ENCODE results near the gene TAF12. TPM values are rescaled to one million over a fixed set of nuclear protein-coding genes. Genes with fewer than 3 reads are reported as not detected.

Gene TAF12
- total RNA-seq, 1 experiment from 2014 or later: 18.6 TPM

GRCh38 chr1:28671254-28671780 lies 28.4 kb upstream of the TAF12 start:
- DNase-seq (ENCODE audit: low spot score): no peak
- ATAC-seq: no peak
- H3K4me3 Mint-ChIP-seq: no peak overlapping the region; the same call in 1 of the 2 replicates
- ChIA-PET POLR2A (no interaction called here), CTCF (interaction anchor here (0.6 to 1.8 kb wide), 3 partner anchors 83 to 206 kb away, joined by 3 to 4 read pairs (median 4); no protein-coding TSS in a partner anchor)
- H3K9me3 Mint-ChIP-seq: no peaks in the 10 kb centered on the region
- H3K36me3 Mint-ChIP-seq: peaks cover 6% of the 10 kb centered on the region
- H3K27ac Mint-ChIP-seq: no peak overlapping the region
- no peaks in the 10 kb centered on the region; the same call in 1 of the 2 replicates for H3K27me3 Mint-ChIP-seq (ENCODE audit: low read depth)
- peaks cover 23% of the 10 kb centered on the region for H3K4me1 Mint-ChIP-seq
- TF ChIP-seq AFF4 (CRISPR knock-in tag; IDR thresholded peaks at IDR 0.05; ENCODE audit: borderline replicate concordance) (no peak), SP1 (CRISPR knock-in tag; conservative IDR thresholded peaks at IDR 0.05) (no peak), E2F4 (CRISPR knock-in tag; IDR thresholded peaks at IDR 0.05; ENCODE audit: borderline replicate concordance, low read depth) (no peak), KAT7 (CRISPR knock-in tag; IDR thresholded peaks at IDR 0.05; ENCODE audit: borderline replicate concordance) (no peak), HMGA2 (CRISPR knock-in tag; IDR thresholded peaks at IDR 0.05) (no peak), FOXJ3 (CRISPR knock-in tag; IDR thresholded peaks at IDR 0.05; ENCODE audit: borderline replicate concordance) (no peak), JAZF1 (CRISPR knock-in tag; IDR thresholded peaks at IDR 0.05) (no peak), TCF7 (CRISPR knock-in tag; IDR thresholded peaks at IDR 0.05; ENCODE audit: low read depth) (no peak), TEAD1 (CRISPR knock-in tag; IDR thresholded peaks at IDR 0.05) (no peak), ZNF121 (CRISPR knock-in tag; IDR thresholded peaks at IDR 0.05) (no peak), MXD4 (CRISPR knock-in tag; IDR thresholded peaks at IDR 0.05; ENCODE audit: borderline replicate concordance) (no peak), MAX (CRISPR knock-in tag; IDR thresholded peaks at IDR 0.05) (no peak), ZNF396 (CRISPR knock-in tag; IDR thresholded peaks at IDR 0.05; ENCODE audit: borderline replicate concordance) (no peak), FOXK1 (CRISPR knock-in tag; IDR thresholded peaks at IDR 0.05) (no peak)
- TF ChIP-seq, protein P1, sequence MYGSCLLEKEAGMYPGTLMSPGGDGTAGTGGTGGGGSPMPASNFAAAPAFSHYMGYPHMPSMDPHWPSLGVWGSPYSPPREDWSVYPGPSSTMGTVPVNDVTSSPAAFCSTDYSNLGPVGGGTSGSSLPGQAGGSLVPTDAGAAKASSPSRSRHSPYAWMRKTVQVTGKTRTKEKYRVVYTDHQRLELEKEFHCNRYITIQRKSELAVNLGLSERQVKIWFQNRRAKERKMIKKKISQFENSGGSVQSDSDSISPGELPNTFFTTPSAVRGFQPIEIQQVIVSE (CRISPR knock-in tag; IDR thresholded peaks at IDR 0.05; ENCODE audit: borderline replicate concordance): no peak
- TF ChIP-seq, protein P2, sequence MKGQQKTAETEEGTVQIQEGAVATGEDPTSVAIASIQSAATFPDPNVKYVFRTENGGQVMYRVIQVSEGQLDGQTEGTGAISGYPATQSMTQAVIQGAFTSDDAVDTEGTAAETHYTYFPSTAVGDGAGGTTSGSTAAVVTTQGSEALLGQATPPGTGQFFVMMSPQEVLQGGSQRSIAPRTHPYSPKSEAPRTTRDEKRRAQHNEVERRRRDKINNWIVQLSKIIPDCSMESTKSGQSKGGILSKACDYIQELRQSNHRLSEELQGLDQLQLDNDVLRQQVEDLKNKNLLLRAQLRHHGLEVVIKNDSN (CRISPR knock-in tag; IDR thresholded peaks at IDR 0.05): no peak
- TF ChIP-seq, protein P3, sequence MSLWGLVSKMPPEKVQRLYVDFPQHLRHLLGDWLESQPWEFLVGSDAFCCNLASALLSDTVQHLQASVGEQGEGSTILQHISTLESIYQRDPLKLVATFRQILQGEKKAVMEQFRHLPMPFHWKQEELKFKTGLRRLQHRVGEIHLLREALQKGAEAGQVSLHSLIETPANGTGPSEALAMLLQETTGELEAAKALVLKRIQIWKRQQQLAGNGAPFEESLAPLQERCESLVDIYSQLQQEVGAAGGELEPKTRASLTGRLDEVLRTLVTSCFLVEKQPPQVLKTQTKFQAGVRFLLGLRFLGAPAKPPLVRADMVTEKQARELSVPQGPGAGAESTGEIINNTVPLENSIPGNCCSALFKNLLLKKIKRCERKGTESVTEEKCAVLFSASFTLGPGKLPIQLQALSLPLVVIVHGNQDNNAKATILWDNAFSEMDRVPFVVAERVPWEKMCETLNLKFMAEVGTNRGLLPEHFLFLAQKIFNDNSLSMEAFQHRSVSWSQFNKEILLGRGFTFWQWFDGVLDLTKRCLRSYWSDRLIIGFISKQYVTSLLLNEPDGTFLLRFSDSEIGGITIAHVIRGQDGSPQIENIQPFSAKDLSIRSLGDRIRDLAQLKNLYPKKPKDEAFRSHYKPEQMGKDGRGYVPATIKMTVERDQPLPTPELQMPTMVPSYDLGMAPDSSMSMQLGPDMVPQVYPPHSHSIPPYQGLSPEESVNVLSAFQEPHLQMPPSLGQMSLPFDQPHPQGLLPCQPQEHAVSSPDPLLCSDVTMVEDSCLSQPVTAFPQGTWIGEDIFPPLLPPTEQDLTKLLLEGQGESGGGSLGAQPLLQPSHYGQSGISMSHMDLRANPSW (CRISPR knock-in tag; conservative IDR thresholded peaks at IDR 0.05; ENCODE audit: low read depth): no peak
- TF ChIP-seq, protein P4, sequence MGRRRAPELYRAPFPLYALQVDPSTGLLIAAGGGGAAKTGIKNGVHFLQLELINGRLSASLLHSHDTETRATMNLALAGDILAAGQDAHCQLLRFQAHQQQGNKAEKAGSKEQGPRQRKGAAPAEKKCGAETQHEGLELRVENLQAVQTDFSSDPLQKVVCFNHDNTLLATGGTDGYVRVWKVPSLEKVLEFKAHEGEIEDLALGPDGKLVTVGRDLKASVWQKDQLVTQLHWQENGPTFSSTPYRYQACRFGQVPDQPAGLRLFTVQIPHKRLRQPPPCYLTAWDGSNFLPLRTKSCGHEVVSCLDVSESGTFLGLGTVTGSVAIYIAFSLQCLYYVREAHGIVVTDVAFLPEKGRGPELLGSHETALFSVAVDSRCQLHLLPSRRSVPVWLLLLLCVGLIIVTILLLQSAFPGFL (CRISPR knock-in tag; IDR thresholded peaks at IDR 0.05; ENCODE audit: borderline replicate concordance): no peak
- TF ChIP-seq, protein P5, sequence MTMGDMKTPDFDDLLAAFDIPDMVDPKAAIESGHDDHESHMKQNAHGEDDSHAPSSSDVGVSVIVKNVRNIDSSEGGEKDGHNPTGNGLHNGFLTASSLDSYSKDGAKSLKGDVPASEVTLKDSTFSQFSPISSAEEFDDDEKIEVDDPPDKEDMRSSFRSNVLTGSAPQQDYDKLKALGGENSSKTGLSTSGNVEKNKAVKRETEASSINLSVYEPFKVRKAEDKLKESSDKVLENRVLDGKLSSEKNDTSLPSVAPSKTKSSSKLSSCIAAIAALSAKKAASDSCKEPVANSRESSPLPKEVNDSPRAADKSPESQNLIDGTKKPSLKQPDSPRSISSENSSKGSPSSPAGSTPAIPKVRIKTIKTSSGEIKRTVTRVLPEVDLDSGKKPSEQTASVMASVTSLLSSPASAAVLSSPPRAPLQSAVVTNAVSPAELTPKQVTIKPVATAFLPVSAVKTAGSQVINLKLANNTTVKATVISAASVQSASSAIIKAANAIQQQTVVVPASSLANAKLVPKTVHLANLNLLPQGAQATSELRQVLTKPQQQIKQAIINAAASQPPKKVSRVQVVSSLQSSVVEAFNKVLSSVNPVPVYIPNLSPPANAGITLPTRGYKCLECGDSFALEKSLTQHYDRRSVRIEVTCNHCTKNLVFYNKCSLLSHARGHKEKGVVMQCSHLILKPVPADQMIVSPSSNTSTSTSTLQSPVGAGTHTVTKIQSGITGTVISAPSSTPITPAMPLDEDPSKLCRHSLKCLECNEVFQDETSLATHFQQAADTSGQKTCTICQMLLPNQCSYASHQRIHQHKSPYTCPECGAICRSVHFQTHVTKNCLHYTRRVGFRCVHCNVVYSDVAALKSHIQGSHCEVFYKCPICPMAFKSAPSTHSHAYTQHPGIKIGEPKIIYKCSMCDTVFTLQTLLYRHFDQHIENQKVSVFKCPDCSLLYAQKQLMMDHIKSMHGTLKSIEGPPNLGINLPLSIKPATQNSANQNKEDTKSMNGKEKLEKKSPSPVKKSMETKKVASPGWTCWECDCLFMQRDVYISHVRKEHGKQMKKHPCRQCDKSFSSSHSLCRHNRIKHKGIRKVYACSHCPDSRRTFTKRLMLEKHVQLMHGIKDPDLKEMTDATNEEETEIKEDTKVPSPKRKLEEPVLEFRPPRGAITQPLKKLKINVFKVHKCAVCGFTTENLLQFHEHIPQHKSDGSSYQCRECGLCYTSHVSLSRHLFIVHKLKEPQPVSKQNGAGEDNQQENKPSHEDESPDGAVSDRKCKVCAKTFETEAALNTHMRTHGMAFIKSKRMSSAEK (CRISPR knock-in tag; IDR thresholded peaks at IDR 0.05; ENCODE audit: borderline replicate concordance): no peak
